Central memory CD8-positive, alpha-beta T cell (primary cell): ENCODE results near the gene SPAG6.

Source experiments
- ATAC-seq: fragments of 150-1000 bp; cut with Tn5 transposase; replicated peaks from 2 replicates; pipeline ENCODE4 v1.10.0; 2022; ENCODE audit warnings: mild to moderate bottlenecking, moderate FRiP score, moderate number of reproducible peaks; ENCODE audit not compliant: poor library complexity, severe bottlenecking; ENCODE audit errors: extremely low read depth
- DNase-seq, 2 donors: peaks; one replicate each; pipeline ENCODE4 v3.0.0; 2021; ENCODE audit warnings: low spot score in 2 of 2
- H3K27ac Mint-ChIP-seq: one replicate; pipeline ENCODE4 v1.8.0; 2022; ENCODE audit warnings: low read depth, mild to moderate bottlenecking, moderate library complexity, mixed read lengths
- H3K27me3 Mint-ChIP-seq: one replicate; pipeline ENCODE4 v1.8.0; 2022; ENCODE audit warnings: mixed read lengths
- H3K36me3 Mint-ChIP-seq: one replicate; pipeline ENCODE4 v1.8.0; 2022; ENCODE audit warnings: mild to moderate bottlenecking, moderate library complexity, mixed read lengths; ENCODE audit not compliant: insufficient read depth
- H3K4me1 Mint-ChIP-seq: one replicate; pipeline ENCODE4 v1.8.0; 2022; ENCODE audit warnings: mixed read lengths
- H3K4me3 Mint-ChIP-seq: one replicate; pipeline ENCODE4 v1.8.0; 2022; ENCODE audit warnings: mild to moderate bottlenecking, moderate library complexity, mixed read lengths
- H3K9me3 Mint-ChIP-seq: one replicate; pipeline ENCODE4 v1.8.0; 2022; ENCODE audit warnings: mixed read lengths

SPAG6 gene

GRCh38 chr10:22317771-22318565, 27.3 kb upstream of the SPAG6 start:
- DNase-seq (no peak), ATAC-seq (no peak)
- Mint-ChIP-seq H3K4me3 (peak overlapping the region; percentile 94), H3K27ac (no peak overlapping the region), H3K9me3 (no peaks in the 10 kb centered on the region), H3K4me1 (peaks cover 31% of the 10 kb centered on the region), H3K27me3 (no peaks in the 10 kb centered on the region), H3K36me3 (peaks cover 19% of the 10 kb centered on the region)

GRCh38 chr10:22318772-22319171, 26.5 kb upstream of the SPAG6 start:
- H3K27me3 Mint-ChIP-seq, result no peaks in the 10 kb centered on the region
- no peak for ATAC-seq

GRCh38 chr10:22319547-22319979, 25.7 kb upstream of the SPAG6 start:
- peaks cover 45% of the 10 kb centered on the region for H3K4me1 Mint-ChIP-seq
- no peaks in the 10 kb centered on the region for H3K27me3 Mint-ChIP-seq
- ATAC-seq, result no peak
- no peaks in the 10 kb centered on the region for H3K9me3 Mint-ChIP-seq
- peak overlapping the region; percentile 86 for H3K4me3 Mint-ChIP-seq
- H3K36me3 Mint-ChIP-seq, result peaks cover 22% of the 10 kb centered on the region
- H3K27ac Mint-ChIP-seq, result peak overlapping the region; percentile 86
- DNase-seq, result no peak

More at GRCh38 chr10:22318772-22319171, 26.5 kb upstream of the SPAG6 start:
- Mint-ChIP-seq H3K36me3 (peaks cover 20% of the 10 kb centered on the region), H3K27ac (no peak overlapping the region), H3K4me3 (no peak overlapping the region), H3K9me3 (no peaks in the 10 kb centered on the region), H3K4me1 (peaks cover 37% of the 10 kb centered on the region)
- DNase-seq, result no peak

- no peak for ATAC-seq
- H3K9me3 Mint-ChIP-seq, result no peaks in the 10 kb centered on the region
- peaks cover 26% of the 10 kb centered on the region for H3K36me3 Mint-ChIP-seq
- peaks cover 50% of the 10 kb centered on the region for H3K4me1 Mint-ChIP-seq
- H3K27me3 Mint-ChIP-seq, result no peaks in the 10 kb centered on the region
- no peak for DNase-seq
- H3K4me3 Mint-ChIP-seq, result peak overlapping the region; percentile 86
- H3K27ac Mint-ChIP-seq, result peak overlapping the region; percentile 86
Observed at GRCh38 chr10:22319980-22320558, 25.2 kb upstream of the SPAG6 start.

GRCh38 chr10:22320591-22321155, 24.6 kb upstream of the SPAG6 start, which contains the start of gene BMI1:
TSS of gene BMI1 (plus strand) at chr10:22321099. CDS start at chr10:22326450, 5,351 bp downstream.
- Mint-ChIP-seq H3K4me3 (peak within 1 kb of the TSS; percentile 86), H3K27ac (peak within 1 kb of the TSS; percentile 86), H3K36me3 (peaks cover 26% of the 10 kb centered on the region), H3K27me3 (no peaks in the 10 kb centered on the region), H3K9me3 (no peaks in the 10 kb centered on the region), H3K4me1 (peaks cover 47% of the 10 kb centered on the region)
- ATAC-seq (peak; percentile 24), DNase-seq (no peak)

- no peak for DNase-seq
- H3K4me1 Mint-ChIP-seq, result peaks cover 45% of the 10 kb centered on the region
- ATAC-seq, result peak; percentile 37
- H3K9me3 Mint-ChIP-seq, result no peaks in the 10 kb centered on the region
- peak overlapping the region; percentile 84 for H3K4me3 Mint-ChIP-seq
- no peaks in the 10 kb centered on the region for H3K27me3 Mint-ChIP-seq
- H3K27ac Mint-ChIP-seq, result peak overlapping the region; percentile 84
- H3K36me3 Mint-ChIP-seq, result peaks cover 29% of the 10 kb centered on the region
Observed at GRCh38 chr10:22321156-22321923, 24.0 kb upstream of the SPAG6 start.

GRCh38 chr10:22321924-22322640, 23.2 kb upstream of the SPAG6 start:
- DNase-seq, result no peak
- H3K27ac Mint-ChIP-seq, result peak overlapping the region; percentile 84
- H3K4me1 Mint-ChIP-seq, result peaks cover 40% of the 10 kb centered on the region
- H3K27me3 Mint-ChIP-seq, result no peaks in the 10 kb centered on the region
- ATAC-seq, result no peak
- peak overlapping the region; percentile 84 for H3K4me3 Mint-ChIP-seq
- H3K9me3 Mint-ChIP-seq, result no peaks in the 10 kb centered on the region
- H3K36me3 Mint-ChIP-seq, result peaks cover 31% of the 10 kb centered on the region

- Mint-ChIP-seq H3K4me1 (peaks cover 35% of the 10 kb centered on the region), H3K4me3 (peak overlapping the region; percentile 84), H3K36me3 (peaks cover 34% of the 10 kb centered on the region), H3K27me3 (no peaks in the 10 kb centered on the region), H3K9me3 (no peaks in the 10 kb centered on the region), H3K27ac (peak overlapping the region; percentile 84)
- no peak for ATAC-seq
- no peak for DNase-seq
Observed at GRCh38 chr10:22322641-22323160, 22.6 kb upstream of the SPAG6 start.

GRCh38 chr10:22323538-22324305, 21.6 kb upstream of the SPAG6 start:
- no peak for DNase-seq
- no peak for ATAC-seq
- no peak overlapping the region for H3K27ac Mint-ChIP-seq

GRCh38 chr10:22324413-22324812, 20.9 kb upstream of the SPAG6 start:
- no peaks in the 10 kb centered on the region for H3K27me3 Mint-ChIP-seq

More at GRCh38 chr10:22323538-22324305, 21.6 kb upstream of the SPAG6 start:
- Mint-ChIP-seq H3K9me3 (no peaks in the 10 kb centered on the region), H3K27me3 (no peaks in the 10 kb centered on the region), H3K36me3 (peaks cover 34% of the 10 kb centered on the region), H3K4me1 (peaks cover 35% of the 10 kb centered on the region), H3K4me3 (no peak overlapping the region)

GRCh38 chr10:22324893-22325271, 20.4 kb upstream of the SPAG6 start:
- Mint-ChIP-seq H3K27ac (peak overlapping the region; percentile 69), H3K27me3 (no peaks in the 10 kb centered on the region), H3K4me1 (peaks cover 34% of the 10 kb centered on the region), H3K4me3 (peak overlapping the region; percentile 77), H3K36me3 (peaks cover 40% of the 10 kb centered on the region), H3K9me3 (no peaks in the 10 kb centered on the region)
- no peak for ATAC-seq
- no peak for DNase-seq

More at GRCh38 chr10:22324413-22324812, 20.9 kb upstream of the SPAG6 start:
- peaks cover 38% of the 10 kb centered on the region for H3K36me3 Mint-ChIP-seq
- H3K4me1 Mint-ChIP-seq, result peaks cover 35% of the 10 kb centered on the region
- DNase-seq (no peak), ATAC-seq (no peak)
- no peaks in the 10 kb centered on the region for H3K9me3 Mint-ChIP-seq
- peak overlapping the region; percentile 69 for H3K27ac Mint-ChIP-seq
- peak overlapping the region; percentile 77 for H3K4me3 Mint-ChIP-seq
